Trophoblast cell (in vitro differentiated cells and primary cell): ENCODE measurements around the gene SLC35F1. TPM values are rescaled to one million over a fixed set of nuclear protein-coding genes. Genes with fewer than 3 reads are reported as not detected.
"Not testable (repeated sequence)": the region's sequence is repeated elsewhere in the genome, so short reads cannot be mapped to it uniquely, and the experiment has no call there.

Experiments used
- DNase-seq, 2 donors: peaks; one replicate each; pipeline ENCODE4 v3.0.0-alpha.2; 2016
- H2AFZ ChIP-seq: 2 replicates; pipeline ENCODE4 v1.6.1; 2013; ENCODE audit warnings: low read length, moderate library complexity, mild to moderate bottlenecking; ENCODE audit not compliant: insufficient read depth, poor library complexity
- H2AK5ac ChIP-seq: 2 replicates; pipeline ENCODE4 v1.6.1; 2013; ENCODE audit warnings: mild to moderate bottlenecking, low read length
- H2BK120ac ChIP-seq: 2 replicates; pipeline ENCODE4 v1.6.1; 2013; ENCODE audit warnings: low read length, mild to moderate bottlenecking, moderate library complexity; ENCODE audit not compliant: insufficient read depth, poor library complexity
- H2BK12ac ChIP-seq: 2 replicates; pipeline ENCODE4 v1.6.1; 2013; ENCODE audit warnings: mild to moderate bottlenecking, low read length, moderate library complexity
- H2BK5ac ChIP-seq: 2 replicates; pipeline ENCODE4 v1.6.1; 2013; ENCODE audit warnings: low read length, low read depth, moderate library complexity, mild to moderate bottlenecking; ENCODE audit not compliant: poor library complexity
- H3K14ac ChIP-seq: 2 replicates; pipeline ENCODE4 v1.6.1; 2013; ENCODE audit warnings: mild to moderate bottlenecking, low read length
- H3K18ac ChIP-seq: 2 replicates; pipeline ENCODE4 v1.6.1; 2013; ENCODE audit warnings: mild to moderate bottlenecking, low read length
- H3K23ac ChIP-seq: 2 replicates; pipeline ENCODE4 v1.6.1; 2013; ENCODE audit warnings: low read length
- H3K27ac ChIP-seq: 2 replicates; pipeline ENCODE4 v1.5.1; 2013; ENCODE audit warnings: low read depth, mild to moderate bottlenecking, inconsistent platforms, low read length, moderate library complexity
- H3K27me3 ChIP-seq: 2 replicates; pipeline ENCODE4 v1.6.1; 2013; ENCODE audit warnings: inconsistent platforms, mild to moderate bottlenecking, low read length, moderate library complexity; ENCODE audit not compliant: insufficient read depth
- H3K36me3 ChIP-seq, 2 experiments: 1 replicate in 1 of 2; 2 replicates in 1 of 2; pipeline ENCODE4 v1.6.1; 2013; ENCODE audit warnings: low read length in 2 of 2, mild to moderate bottlenecking in 2 of 2, moderate library complexity in 1 of 2; ENCODE audit not compliant: insufficient read depth in 2 of 2, control insufficient read depth in 1 of 2
- H3K4ac ChIP-seq: 2 replicates; pipeline ENCODE4 v1.6.1; 2013; ENCODE audit warnings: low read depth, mild to moderate bottlenecking, low read length, moderate library complexity
- H3K4me1 ChIP-seq, 2 experiments: 1 replicate in 1 of 2; 2 replicates in 1 of 2; pipeline ENCODE4 v1.6.1; 2013; ENCODE audit warnings: low read length in 2 of 2, mild to moderate bottlenecking in 2 of 2, moderate library complexity in 1 of 2; ENCODE audit not compliant: insufficient read depth in 2 of 2, control insufficient read depth in 1 of 2
- H3K4me2 ChIP-seq: 2 replicates; pipeline ENCODE4 v1.6.1; 2013; ENCODE audit warnings: inconsistent platforms, mild to moderate bottlenecking, low read length, moderate library complexity
- H3K4me3 ChIP-seq: 2 replicates; pipeline ENCODE4 v1.5.1; 2013; ENCODE audit warnings: mild to moderate bottlenecking, low read depth, low read length, inconsistent platforms
- H3K79me1 ChIP-seq: one replicate; pipeline ENCODE4 v1.6.1; 2013; ENCODE audit warnings: low read length
- H3K79me2 ChIP-seq: 2 replicates; pipeline ENCODE4 v1.6.1; 2013; ENCODE audit warnings: low read length, mild to moderate bottlenecking; ENCODE audit not compliant: control insufficient read depth, insufficient read depth, poor library complexity
- H3K9ac ChIP-seq: 2 replicates; pipeline ENCODE4 v1.6.1; 2013; ENCODE audit warnings: mild to moderate bottlenecking, low read length
- H3K9me3 ChIP-seq: 2 replicates; pipeline ENCODE4 v1.6.1; 2013; ENCODE audit warnings: low read depth, mild to moderate bottlenecking, control low read depth, inconsistent platforms, low read length; ENCODE audit not compliant: insufficient read depth
- H4K12ac ChIP-seq: 2 replicates; pipeline ENCODE4 v1.6.1; 2013; ENCODE audit warnings: low read depth, mild to moderate bottlenecking, low read length, moderate library complexity
- H4K8ac ChIP-seq: 2 replicates; pipeline ENCODE4 v1.6.1; 2013; ENCODE audit warnings: low read depth, mild to moderate bottlenecking, low read length, moderate library complexity
- H4K91ac ChIP-seq: one replicate; pipeline ENCODE4 v1.6.1; 2013; ENCODE audit warnings: low read depth, mild to moderate bottlenecking, low read length, moderate library complexity
- WGBS: extraction: QIAGEN DNeasy Blood & Tissue Kit; methylation state at CpG from one replicate; pipeline ENCODE4 v1.1.7; 2013; ENCODE audit warnings: missing lambda C conversion rate; ENCODE audit not compliant: insufficient read length, insufficient coverage; ENCODE audit errors: extremely low coverage; 5-methylcytosine and 5-hydroxymethylcytosine counted together
- polyA plus RNA-seq: library from polyadenylated mRNA; stranded (reverse); fragments of 200-250 nt; gene quantifications from 2 replicates; pipeline ENCODE4 v1.2.3, GENCODE V29; 2013

The SLC35F1 gene
- 0.22 and 0.34 TPM in 2 replicates for polyA plus RNA-seq

DNA sequence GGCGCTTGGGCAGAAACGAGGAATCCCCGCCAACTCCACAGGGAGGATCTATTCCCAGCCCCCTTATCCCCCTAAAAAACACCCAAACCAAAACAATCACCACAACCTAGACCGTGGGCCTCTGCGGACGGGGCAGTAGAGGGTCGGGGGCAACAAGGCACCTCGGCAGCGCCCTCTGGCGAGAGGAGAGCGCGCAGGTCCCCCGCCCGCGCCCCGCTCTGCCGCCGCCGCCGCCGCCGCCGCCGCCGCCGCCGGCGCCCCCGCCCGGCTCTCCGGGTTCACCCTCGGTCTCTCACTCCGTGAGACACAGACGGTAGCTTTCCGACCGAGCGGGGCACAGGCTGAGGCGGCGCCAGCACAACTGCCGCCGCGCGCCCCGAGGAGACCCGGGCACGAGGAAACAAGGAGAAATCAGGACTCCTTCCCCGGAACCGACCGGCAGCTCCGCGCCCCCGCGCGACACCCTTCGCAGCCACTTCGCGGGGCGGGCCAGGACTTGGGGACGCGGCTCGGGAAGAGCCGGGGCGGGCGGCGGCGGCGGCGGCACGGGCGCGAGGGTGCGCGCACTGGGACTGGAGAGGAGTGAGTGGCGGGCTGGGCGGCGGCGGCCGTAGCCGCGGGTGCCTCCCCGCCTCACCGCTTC, at the start of gene SLC35F1:
SLC35F1 (plus strand) TSS at position 307 of the 643 bp plus-strand sequence.
- Histone ChIP-seq H4K91ac (no peak within 1 kb of the TSS), H2BK5ac (no peak within 1 kb of the TSS), H2AK5ac (no peak within 1 kb of the TSS), H3K4me2 (peak within 1 kb of the TSS; percentile 98), H3K27me3 (peaks cover 13% of the 10 kb centered on the region), H4K12ac (no peak within 1 kb of the TSS), H2BK120ac (no peak within 1 kb of the TSS), H4K8ac (no peak within 1 kb of the TSS), H3K79me2 (no peaks in the 10 kb centered on the region), H3K9me3 (no peaks in the 10 kb centered on the region), H3K9ac (no peak within 1 kb of the TSS), H3K36me3 (no peaks in the 10 kb centered on the region), H2AFZ (peak within 1 kb of the TSS; percentile 90), H3K79me1 (no peaks in the 10 kb centered on the region), H3K18ac (no peak within 1 kb of the TSS), H3K14ac (no peak within 1 kb of the TSS), H3K23ac (no peak within 1 kb of the TSS), H3K27ac (no peak within 1 kb of the TSS), H3K4me1 (peaks cover 4 to 6% of the 10 kb centered on the region in 2 experiments), H3K4ac (no peak within 1 kb of the TSS), H3K4me3 (peak within 1 kb of the TSS; percentile 74), H2BK12ac (no peak within 1 kb of the TSS)
- DNase-seq: peak in 1 of 2 donors; percentile 8
- no CpG with 5 or more reads among the region's 82 CpGs for WGBS

DNA sequence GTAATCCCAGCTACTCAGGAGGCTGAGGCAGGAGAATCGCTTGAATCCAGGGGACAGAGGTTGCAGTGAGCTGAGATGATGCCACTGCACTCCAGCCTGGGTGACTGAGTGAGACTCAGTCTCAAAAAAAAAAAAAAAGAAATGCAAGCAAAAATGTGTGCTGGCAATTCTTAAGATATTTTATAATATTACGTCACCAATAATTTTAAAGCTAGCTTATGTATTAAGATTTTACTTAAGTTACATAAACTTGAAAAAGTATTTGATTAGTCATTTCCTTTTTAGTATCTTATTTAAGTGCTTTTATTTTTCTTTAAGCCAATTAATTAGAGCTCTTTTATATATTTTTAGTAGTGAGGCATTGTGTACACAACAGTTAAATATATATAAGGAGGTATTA, 48.5 kb upstream of the SLC35F1 start:
- not testable (repeated sequence) for H2BK12ac ChIP-seq, H3K4ac ChIP-seq, H4K8ac ChIP-seq, H2AK5ac ChIP-seq, H3K4me3 ChIP-seq, H3K79me1 ChIP-seq, H2BK120ac ChIP-seq, H2BK5ac ChIP-seq, H4K12ac ChIP-seq, DNase-seq, H2AFZ ChIP-seq, H3K27ac ChIP-seq, H3K4me2 ChIP-seq, H4K91ac ChIP-seq, H3K14ac ChIP-seq, H3K36me3 ChIP-seq, H3K27me3 ChIP-seq, H3K9me3 ChIP-seq, H3K9ac ChIP-seq, H3K4me1 ChIP-seq, H3K79me2 ChIP-seq, H3K23ac ChIP-seq, H3K18ac ChIP-seq
- no CpG with 5 or more reads among the region's 2 CpGs for WGBS

DNA sequence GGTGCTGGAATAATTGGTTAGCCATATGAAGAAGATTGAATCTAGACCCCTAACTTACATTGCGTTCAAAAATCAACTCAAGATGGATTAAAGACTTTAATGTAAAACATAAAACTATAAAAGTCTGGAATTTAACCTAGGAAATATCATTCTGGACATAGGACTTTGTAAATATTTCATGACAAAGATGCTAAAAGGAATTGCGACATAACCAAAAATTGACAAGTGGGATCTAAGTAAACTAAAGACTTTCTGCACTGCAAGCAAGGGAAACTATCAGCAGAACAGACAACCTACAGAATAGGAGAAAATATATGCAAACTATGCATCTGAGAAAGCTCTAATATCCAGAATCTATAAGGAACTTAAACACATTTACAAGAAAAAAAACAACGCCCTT, 45.5 kb upstream of the SLC35F1 start:
- Histone ChIP-seq H3K4me1 (no peaks in the 10 kb centered on the region), H3K27me3 (no peaks in the 10 kb centered on the region), H3K18ac (no peak overlapping the region), H3K79me2 (no peaks in the 10 kb centered on the region), H3K27ac (no peak overlapping the region), H3K9ac (no peak overlapping the region), H3K4ac (no peak overlapping the region), H2AFZ (no peak overlapping the region), H2BK12ac (no peak overlapping the region), H3K4me3 (no peak overlapping the region), H3K9me3 (peaks cover 3% of the 10 kb centered on the region), H4K8ac (no peak overlapping the region), H3K79me1 (no peaks in the 10 kb centered on the region), H2BK5ac (no peak overlapping the region), H2AK5ac (no peak overlapping the region), H3K4me2 (no peak overlapping the region), H3K23ac (no peak overlapping the region), H3K36me3 (no peaks in the 10 kb centered on the region), H3K14ac (no peak overlapping the region), H2BK120ac (no peak overlapping the region), H4K91ac (no peak overlapping the region), H4K12ac (no peak overlapping the region)
- no CpG with 5 or more reads among the region's 3 CpGs for WGBS
- no peak for DNase-seq

DNA sequence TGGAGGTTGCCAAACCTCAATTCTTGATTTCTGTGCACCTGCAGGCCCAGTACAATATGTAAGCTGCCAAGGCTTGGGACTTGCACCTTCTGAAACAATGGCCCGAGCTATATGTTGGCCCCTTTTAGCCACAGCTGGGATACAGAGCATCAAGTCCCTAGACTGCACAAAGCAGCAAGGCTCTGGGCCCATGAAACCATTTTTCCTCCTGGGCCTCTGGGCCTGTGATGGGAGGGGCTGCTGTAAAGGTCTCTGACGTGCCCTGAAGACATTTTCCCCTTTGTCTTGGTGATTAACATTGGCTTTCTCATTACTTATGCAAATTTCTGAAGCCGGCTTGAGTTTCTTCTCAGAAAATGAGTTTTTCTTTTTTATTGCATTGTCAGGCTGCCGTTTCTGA, 40.5 kb upstream of the SLC35F1 start:
- Histone ChIP-seq H4K12ac (no peak overlapping the region), H3K4me3 (no peak overlapping the region), H3K9me3 (peaks cover 3% of the 10 kb centered on the region), H2AK5ac (no peak overlapping the region), H3K79me1 (no peaks in the 10 kb centered on the region), H3K9ac (no peak overlapping the region), H3K14ac (no peak overlapping the region), H3K23ac (no peak overlapping the region), H3K4me1 (no peaks in the 10 kb centered on the region), H3K79me2 (no peaks in the 10 kb centered on the region), H3K18ac (no peak overlapping the region), H2BK12ac (no peak overlapping the region), H2BK120ac (no peak overlapping the region), H3K36me3 (no peaks in the 10 kb centered on the region), H3K4ac (no peak overlapping the region), H3K27me3 (no peaks in the 10 kb centered on the region), H3K4me2 (no peak overlapping the region), H3K27ac (no peak overlapping the region), H2AFZ (no peak overlapping the region), H2BK5ac (no peak overlapping the region), H4K8ac (no peak overlapping the region), H4K91ac (no peak overlapping the region)
- no peak for DNase-seq
- WGBS: no CpG with 5 or more reads among the region's 4 CpGs
